Ecto neural progenitor cell (in vitro differentiated cells): ENCODE results near the gene FATE1.
A peak's percentile ranks its signal among the peaks of the same experiment; 100 is the strongest.

Experiments used
- DNase-seq: peaks from one replicate; pipeline ENCODE4 v3.0.0-alpha.2; 2018; ENCODE audit warnings: low spot score

The FATE1 gene

DNA sequence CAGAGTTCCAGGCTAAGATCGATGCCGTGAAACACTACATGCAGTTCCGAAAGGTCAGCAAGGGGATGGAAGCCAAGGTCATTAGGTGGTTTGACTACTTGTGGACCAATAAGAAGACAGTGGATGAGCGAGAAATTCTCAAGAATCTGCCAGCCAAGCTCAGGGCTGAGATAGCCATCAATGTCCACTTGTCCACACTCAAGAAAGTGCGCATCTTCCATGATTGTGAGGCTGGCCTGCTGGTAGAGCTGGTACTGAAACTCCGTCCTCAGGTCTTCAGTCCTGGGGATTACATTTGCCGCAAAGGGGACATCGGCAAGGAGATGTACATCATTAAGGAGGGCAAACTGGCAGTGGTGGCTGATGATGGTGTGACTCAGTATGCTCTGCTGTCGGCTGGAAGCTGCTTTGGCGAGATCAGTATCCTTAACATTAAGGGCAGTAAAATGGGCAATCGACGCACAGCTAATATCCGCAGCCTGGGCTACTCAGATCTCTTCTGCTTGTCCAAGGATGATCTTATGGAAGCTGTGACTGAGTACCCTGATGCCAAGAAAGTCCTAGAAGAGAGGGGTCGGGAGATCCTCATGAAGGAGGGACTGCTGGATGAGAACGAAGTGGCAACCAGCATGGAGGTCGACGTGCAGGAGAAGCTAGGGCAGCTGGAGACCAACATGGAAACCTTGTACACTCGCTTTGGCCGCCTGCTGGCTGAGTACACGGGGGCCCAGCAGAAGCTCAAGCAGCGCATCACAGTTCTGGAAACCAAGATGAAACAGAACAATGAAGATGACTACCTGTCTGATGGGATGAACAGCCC is 28.0 kb downstream of the FATE1 start:
- no peak for DNase-seq

GRCh38 chrX:151745651-151746050 is 29.8 kb downstream of the FATE1 start:
- DNase-seq = no peak

DNA sequence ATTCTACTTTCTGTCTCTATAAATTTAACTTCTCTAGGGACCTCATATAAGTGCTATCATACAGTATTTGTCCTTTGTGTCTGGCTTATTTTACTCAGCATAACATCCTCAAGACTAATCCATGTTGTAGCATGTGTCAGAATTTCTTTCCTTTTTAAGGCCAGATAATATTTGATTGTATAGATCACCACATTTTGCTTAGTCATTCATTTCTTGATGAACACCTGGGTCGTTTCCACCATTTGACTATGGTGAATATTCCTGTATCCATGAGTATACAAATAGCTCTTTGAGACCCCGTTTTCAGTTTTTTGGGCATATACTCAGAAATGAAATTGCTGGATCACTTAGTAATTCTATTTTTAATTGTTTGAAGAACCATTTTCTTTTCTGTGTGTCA is 30.7 kb downstream of the FATE1 start:
- DNase-seq = no peak

DNA sequence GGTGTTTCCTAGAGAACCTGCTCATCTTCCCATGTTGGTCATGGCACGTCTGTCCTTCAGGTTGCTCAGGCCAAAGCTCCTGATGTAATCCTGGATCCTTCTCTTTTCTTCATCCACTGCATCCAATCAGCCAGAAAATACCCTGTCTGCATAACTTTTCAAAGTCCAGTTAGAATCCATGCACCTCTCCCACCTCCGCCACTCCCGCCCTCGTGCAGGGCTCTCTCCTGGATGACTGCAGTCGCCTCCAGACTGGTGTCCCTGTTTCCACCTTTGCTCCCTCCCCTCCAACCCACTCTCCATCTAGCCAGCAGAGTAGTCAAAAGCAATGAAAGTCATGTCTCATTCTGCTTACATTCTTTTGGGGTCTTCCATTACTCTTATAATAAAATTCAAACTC is 34.7 kb downstream of the FATE1 start:
- DNase-seq = no peak

- no peak for DNase-seq
Measured at GRCh38 chrX:151752847-151753246, 37.0 kb downstream of the FATE1 start.

- peak; percentile 76 for DNase-seq
Measured at GRCh38 chrX:151753313-151754046, 37.6 kb downstream of the FATE1 start.

- no peak for DNase-seq
Measured at GRCh38 chrX:151754047-151754429, 38.2 kb downstream of the FATE1 start.

- no peak for DNase-seq
Measured at GRCh38 chrX:151754641-151755215, 38.9 kb downstream of the FATE1 start.

DNA sequence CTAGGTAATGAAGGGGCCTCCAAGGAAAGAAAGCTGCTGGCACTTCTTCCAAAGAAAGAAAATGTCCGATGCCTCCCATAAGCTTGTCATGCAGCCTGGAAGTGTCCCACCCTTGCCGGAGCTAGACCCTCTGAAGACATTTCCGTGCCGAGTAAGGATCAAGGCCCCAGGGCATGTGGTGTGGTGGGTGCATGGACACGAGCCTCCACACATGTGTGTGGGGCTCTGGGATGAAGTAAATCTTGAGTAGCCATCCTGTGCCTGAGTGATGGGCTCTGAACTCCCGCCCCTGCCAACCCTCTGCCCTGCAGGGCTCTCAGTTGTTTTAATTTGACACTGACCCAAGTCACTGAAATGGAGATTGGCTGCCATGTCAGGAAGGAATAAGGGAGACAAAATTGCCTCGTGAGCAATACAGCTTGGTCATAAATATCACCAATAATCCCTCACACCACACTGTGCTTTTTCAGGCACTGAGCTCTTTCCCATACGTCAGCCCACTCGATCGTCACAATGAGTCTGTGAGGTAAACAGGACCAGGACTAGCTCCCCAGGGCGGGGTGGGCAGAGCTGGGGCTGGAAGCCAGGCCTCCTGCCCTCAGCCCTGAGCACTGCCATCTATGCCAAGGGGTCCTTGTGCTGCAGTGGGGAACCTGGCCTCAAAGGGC is 43.3 kb downstream of the FATE1 start:
- DNase-seq = no peak

DNA sequence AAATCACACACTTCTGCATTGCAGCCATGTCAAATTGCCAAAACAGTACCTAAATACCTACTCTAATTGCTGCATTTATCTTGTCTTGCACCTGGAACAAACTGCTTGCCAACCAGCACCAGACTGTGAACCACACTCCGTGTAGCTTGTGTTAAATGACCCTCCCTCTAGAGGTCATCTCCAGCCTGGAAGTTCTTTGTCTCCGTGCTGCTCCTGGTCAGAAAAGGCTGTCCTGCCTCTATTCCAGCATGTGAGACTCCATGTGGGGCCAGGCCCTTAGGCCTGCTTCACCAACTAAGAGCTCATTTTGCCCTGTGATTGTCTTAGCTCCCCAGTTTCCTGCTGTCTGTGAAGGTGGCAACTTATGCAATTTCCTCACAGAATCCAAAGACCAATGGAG is 47.0 kb downstream of the FATE1 start:
- DNase-seq = no peak

- DNase-seq = peak; percentile 9
Measured at GRCh38 chrX:151763711-151764110, 47.9 kb downstream of the FATE1 start.

DNA sequence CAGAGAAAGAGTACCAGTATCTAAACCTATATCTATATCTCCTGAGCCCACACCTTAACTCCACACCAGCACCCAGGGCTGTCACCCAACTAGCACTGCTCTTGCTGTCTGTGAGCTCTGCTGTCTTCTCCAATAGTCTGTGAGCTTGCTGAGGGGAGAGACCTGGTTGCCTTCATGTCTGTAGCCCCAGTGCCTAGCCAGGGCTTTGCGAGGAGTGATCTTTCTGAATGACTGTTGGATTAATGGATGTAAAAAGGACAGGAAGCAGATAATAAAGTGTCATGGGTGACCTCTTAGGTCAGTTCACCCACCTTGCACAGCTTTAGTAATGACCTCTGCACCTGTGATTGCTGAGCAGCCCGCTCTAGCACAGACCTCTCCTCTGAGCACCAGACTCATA is 49.2 kb downstream of the FATE1 start:
- no peak for DNase-seq

GRCh38 chrX:151771726-151772125 is 55.9 kb downstream of the FATE1 start:
- peak; percentile 11 for DNase-seq
